Measurements from ENCODE around the gene CDHR2.
"Not testable (repeated sequence)": the region's sequence is repeated elsewhere in the genome, so short reads cannot be mapped to it uniquely, and the experiment has no call there.

The CDHR2 gene

GRCh38 chr5:176568657-176569056 is 19.5 kb downstream of the CDHR2 start:
- no peak for DNase-seq (ENCODE audit: low read depth, low spot score)

- DNase-seq (ENCODE audit: low read depth, low spot score): no peak
These were observed 20.9 kb downstream of the CDHR2 start for GRCh38 chr5:176570044-176570443.

GRCh38 chr5:176573564-176574296 is 24.6 kb downstream of the CDHR2 start:
- no peak for DNase-seq (ENCODE audit: low read depth, low spot score)

- DNase-seq (ENCODE audit: low read depth, low spot score): no peak
These were observed 25.1 kb downstream of the CDHR2 start for GRCh38 chr5:176574297-176574591.

GRCh38 chr5:176575066-176575465 is 25.9 kb downstream of the CDHR2 start:
- no peak for DNase-seq (ENCODE audit: low read depth, low spot score)

- no peak for DNase-seq (ENCODE audit: low read depth, low spot score)
These were observed 26.6 kb downstream of the CDHR2 start for GRCh38 chr5:176575488-176576422.

GRCh38 chr5:176577312-176578176 is 28.4 kb downstream of the CDHR2 start:
- DNase-seq (ENCODE audit: low read depth, low spot score): no peak

- DNase-seq (ENCODE audit: low read depth, low spot score): no peak
These were observed 29.3 kb downstream of the CDHR2 start for GRCh38 chr5:176578391-176578808.

GRCh38 chr5:176579323-176579722 is 30.2 kb downstream of the CDHR2 start:
- DNase-seq (ENCODE audit: low read depth, low spot score): no peak

- no peak for DNase-seq (ENCODE audit: low read depth, low spot score)
These were observed 32.2 kb downstream of the CDHR2 start for GRCh38 chr5:176581361-176581760.

- DNase-seq (ENCODE audit: low read depth, low spot score): no peak
These were observed 33.9 kb downstream of the CDHR2 start for GRCh38 chr5:176583076-176583475.

GRCh38 chr5:176587398-176587797 is 38.3 kb downstream of the CDHR2 start:
- no peak for DNase-seq (ENCODE audit: low read depth, low spot score)

- no peak for DNase-seq (ENCODE audit: low read depth, low spot score)
These were observed 39.2 kb downstream of the CDHR2 start for GRCh38 chr5:176588297-176588696.

- no peak for DNase-seq (ENCODE audit: low read depth, low spot score)
These were observed 40.1 kb downstream of the CDHR2 start for GRCh38 chr5:176589039-176589769.

GRCh38 chr5:176590035-176590717 is 41.0 kb downstream of the CDHR2 start:
- DNase-seq (ENCODE audit: low read depth, low spot score): no peak

- not testable (repeated sequence) for DNase-seq (ENCODE audit: low read depth, low spot score)
These were observed 42.5 kb downstream of the CDHR2 start for GRCh38 chr5:176591667-176592066.

- no peak for DNase-seq (ENCODE audit: low read depth, low spot score)
These were observed 43.4 kb downstream of the CDHR2 start for GRCh38 chr5:176592573-176592972.

- DNase-seq (ENCODE audit: low read depth, low spot score): no peak
These were observed 44.2 kb downstream of the CDHR2 start for GRCh38 chr5:176593273-176593869.

- no peak for DNase-seq (ENCODE audit: low read depth, low spot score)
These were observed 45.4 kb downstream of the CDHR2 start for GRCh38 chr5:176594554-176594953.

GRCh38 chr5:176595386-176595943 is 46.3 kb downstream of the CDHR2 start:
- DNase-seq (ENCODE audit: low read depth, low spot score): no peak

All from brain pericyte (primary cell).